ENCODE data around the gene VPS33B.

The VPS33B gene

GRCh38 chr15:90972133-90972532 lies 50.3 kb downstream of the VPS33B start:
- DNase-seq: no peak

- DNase-seq: no peak
Observed at GRCh38 chr15:90970274-90970673, 52.1 kb downstream of the VPS33B start.

DNA sequence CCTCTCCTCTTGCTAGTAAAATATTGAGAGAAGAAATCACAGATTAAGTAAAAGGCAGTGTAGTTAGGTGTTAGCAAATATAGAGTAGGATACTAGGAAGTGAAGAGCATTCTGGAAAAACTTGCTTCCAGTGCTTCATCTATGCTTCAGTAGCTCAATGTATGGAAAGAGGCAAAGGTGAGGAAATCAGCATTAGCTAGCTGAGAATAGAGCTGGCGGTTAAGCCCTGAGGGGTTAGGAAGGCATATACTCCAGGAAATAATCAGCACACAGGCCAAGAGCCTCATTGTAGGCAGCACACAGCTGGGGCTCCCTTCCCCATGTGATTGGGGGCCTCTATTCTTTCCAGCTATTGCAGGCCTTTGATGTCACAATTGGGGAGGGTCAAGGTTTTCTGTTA lies 54.0 kb downstream of the VPS33B start:
- DNase-seq: no peak

- no peak for DNase-seq
Observed at GRCh38 chr15:90967206-90967605, 55.2 kb downstream of the VPS33B start.

DNA sequence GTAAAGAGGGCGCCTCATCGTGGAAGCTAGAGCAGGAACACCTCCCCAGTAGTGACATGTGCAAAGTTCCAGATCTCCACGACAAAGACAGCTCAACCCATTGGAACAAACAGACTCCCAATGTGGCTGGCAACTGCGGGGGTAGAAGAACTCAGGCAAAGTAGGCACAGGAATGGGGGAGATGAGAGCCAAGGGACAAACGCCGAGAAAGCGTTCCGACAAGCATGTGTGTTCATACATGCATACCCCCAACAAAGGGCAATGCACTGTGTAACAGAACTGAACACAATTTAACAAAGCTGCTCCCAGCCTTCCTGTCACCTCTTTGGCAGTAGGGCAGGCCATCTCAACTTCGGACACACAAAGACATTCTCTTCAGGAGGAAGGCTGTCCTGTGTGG lies 56.1 kb downstream of the VPS33B start:
- no peak for DNase-seq

DNA sequence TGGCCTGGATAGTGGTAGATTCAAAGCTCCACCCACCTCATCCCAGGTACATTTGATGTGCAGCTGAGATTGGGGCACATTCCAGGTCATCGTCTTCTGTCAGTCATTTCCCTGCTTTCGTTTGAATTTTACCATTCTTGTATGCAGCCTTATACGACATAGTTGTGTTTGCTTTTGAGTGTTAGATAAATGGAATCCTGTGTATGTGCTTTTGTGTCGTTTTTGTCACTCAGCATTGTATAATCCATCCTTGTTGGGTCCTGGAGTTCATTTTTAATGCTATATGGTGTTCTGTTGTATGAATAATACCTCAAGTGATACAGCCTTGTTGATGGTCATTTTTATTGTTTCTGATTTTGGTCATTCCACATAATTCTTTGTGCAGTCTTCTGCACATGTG lies 60.4 kb downstream of the VPS33B start:
- no peak for DNase-seq

GRCh38 chr15:90960298-90961091 lies 61.9 kb downstream of the VPS33B start:
- DNase-seq: no peak

GRCh38 chr15:90959894-90960293 lies 62.5 kb downstream of the VPS33B start:
- DNase-seq: no peak

DNA sequence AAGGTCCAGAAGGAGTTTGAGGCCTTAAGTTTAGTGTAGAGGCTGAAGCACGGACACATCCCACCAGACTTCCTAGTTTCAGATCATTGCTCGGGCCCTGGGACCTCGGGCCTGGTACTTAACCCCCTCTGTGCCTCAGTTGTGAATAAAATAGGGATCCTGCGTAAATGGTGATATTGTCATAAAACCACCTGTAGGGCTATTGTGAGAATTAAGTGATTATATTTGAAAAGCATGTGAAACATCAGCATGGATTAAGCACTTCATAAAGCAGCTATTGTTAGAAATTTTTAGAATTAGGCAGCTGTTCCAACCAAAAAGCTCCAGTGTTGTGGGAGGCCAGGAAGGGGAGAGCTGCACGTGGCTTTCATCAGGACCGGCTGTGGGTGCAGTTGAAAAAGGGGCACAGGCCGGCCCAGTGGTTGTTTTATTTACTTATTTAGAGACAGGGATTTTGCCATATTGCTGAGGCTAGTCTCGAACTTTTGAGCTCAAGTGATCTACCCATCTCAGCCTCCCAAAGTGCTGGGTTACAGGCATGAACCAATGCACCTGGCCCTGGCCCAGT lies 63.3 kb downstream of the VPS33B start:
- no peak for DNase-seq

GRCh38 chr15:90957791-90958190 lies 64.6 kb downstream of the VPS33B start:
- no peak for DNase-seq

- DNase-seq: no peak
Observed at GRCh38 chr15:90957031-90957790, 65.2 kb downstream of the VPS33B start.

- peak; percentile 68 to 72 for DNase-seq
Observed at GRCh38 chr15:90956274-90957030, 65.9 kb downstream of the VPS33B start.

GRCh38 chr15:90955624-90956273 lies 66.6 kb downstream of the VPS33B start:
- DNase-seq: no peak

DNA sequence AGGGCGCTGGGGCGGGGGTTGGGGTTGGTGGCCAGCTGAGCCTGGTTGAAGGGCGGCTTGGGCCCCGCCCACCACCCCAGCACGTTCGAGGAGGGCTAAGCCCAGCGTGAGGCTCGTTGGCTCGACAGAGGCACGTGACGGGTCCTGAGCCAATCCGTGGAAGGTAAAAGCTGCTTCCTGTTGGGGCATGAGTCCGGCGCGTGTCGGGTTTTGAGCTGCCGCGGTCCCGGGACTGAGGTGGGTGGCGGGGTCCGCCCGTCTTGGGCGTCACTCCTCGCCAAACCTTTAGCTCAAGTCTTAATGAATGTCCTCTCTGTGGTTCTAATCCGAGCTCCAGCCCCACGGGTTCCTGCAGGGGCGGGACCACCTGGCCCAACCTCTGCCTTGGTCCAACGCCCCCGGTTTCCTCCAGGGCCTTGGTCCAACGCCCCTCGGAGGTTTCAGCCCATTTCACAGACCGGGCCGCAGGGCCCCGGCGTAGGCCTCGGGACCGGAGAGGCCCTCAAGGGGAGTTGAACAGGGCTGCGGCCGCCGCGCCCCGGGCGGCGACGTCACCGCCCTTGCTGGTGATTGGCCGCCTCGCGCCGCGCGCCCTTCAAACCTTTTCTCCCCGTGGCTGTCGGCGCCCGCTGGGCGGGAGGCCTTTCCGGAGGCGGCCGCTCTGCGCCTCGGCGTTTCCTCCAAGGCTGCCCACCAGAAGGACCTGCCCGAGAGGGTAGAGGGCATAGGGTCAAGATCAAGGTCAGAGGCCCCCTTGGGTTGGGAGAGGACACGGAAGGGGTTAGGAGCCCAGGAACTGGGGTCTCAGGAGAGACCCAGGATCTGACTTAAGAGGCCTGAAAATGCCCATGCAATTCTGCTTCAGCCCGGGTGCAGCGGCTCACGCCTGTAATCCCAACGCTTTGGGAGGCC lies 67.4 kb downstream of the VPS33B start, which contains the start of gene RCCD1:
Gene RCCD1 (plus strand): TSS at position 173 of the 912 bp plus-strand sequence. CDS start 1,851 bp downstream, outside the sequence.
- DNase-seq: peak; percentile 90 to 91

DNA sequence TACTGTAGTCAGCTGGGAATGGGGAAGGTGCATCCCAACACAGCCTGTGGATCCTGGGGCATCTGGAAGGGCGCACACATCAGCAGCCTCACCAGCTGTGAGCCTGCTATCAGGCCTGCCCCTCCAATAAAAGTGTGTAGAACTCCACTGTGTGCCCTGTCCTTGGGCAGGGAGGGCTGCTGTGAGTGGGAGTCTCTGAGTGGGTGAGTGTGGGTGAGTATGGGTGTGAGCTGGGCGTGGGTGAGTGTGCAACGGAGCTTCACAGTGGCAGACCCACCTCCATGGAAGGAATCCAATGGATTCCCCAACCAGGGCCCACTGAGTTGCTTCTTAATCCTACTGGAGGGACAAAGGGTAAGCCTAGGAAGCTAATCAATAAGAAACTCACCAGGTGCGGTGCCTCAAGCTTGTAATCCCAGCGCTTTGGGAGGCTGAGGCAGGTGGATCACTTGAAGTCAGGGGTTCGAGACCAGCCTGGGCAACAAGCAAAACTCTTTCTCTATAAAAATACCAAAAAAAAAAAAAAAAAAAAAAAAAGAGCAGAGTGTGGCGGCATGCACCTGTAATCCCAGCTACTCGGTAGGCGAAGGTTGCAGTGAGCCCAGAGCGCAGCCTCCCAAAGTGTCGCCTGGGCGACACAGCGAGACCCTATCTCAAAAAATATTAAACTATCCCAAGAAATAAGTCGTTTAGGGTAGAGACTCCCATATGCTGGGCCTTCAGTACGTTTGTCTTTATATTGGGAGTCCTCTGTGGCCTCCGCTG lies 68.3 kb downstream of the VPS33B start:
- DNase-seq: no peak

GRCh38 chr15:90952901-90953677 lies 69.3 kb downstream of the VPS33B start:
- DNase-seq: no peak

DNA sequence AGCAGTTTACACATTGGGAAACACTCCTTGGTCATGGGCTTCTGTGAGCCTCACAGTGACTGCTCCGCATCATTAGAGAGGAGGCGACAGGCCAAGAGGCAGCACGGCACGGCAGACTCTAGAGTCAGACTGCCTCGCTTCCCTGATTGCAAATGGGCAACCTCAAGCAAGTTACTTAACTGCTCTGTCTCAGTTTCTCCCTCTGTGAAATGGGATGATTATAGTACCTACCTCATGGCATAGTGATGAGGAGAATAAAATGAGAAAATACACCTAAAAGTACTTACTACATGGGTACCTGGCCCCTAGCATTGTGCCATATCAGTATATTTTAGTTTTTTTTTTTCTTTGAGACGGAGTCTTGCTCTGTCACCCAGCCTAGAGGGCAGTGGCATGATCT lies 71.7 kb downstream of the VPS33B start:
- DNase-seq: no peak

DNA sequence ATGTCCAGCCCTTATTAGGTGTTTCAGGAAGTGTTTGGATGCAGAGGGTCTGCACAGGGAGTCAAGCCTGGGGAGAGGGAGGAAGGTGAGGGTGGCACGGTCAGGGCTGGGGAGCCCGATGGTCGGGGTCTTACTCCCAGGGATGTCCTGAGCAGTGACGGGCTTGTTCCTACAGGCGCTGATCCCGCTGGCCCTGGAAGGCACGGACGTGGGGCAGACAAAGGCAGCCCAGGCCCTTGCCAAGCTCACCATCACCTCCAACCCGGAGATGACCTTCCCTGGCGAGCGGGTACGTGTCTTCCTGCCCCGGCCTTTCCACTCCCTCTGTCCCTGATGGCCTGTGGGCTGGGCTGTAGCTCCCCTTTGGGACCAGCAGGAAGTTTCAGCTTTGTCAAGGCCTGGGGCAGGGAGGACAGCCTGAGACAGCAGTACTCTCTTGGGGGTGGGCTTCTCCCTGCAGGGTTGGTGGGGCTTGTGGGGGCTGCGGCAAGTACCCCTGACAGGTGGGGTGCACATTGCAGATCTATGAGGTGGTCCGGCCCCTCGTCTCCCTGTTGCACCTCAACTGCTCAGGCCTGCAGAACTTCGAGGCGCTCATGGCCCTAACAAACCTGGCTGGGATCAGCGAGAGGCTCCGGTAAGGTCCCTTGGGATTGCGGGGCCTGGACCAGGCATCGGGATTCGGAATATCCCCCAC lies 72.3 kb downstream of the VPS33B start:
- no peak for DNase-seq
